Measurements from ENCODE around the gene DNAJB14. TPM values are rescaled to one million over a fixed set of nuclear protein-coding genes. Genes with fewer than 3 reads are reported as not detected.

Gene DNAJB14
- total and polyA plus RNA-seq, 2 donors (not counting 3 experiments of a cell fraction or from before 2014, with no cell fraction given), result 9.2 to 56.7 TPM

DNA sequence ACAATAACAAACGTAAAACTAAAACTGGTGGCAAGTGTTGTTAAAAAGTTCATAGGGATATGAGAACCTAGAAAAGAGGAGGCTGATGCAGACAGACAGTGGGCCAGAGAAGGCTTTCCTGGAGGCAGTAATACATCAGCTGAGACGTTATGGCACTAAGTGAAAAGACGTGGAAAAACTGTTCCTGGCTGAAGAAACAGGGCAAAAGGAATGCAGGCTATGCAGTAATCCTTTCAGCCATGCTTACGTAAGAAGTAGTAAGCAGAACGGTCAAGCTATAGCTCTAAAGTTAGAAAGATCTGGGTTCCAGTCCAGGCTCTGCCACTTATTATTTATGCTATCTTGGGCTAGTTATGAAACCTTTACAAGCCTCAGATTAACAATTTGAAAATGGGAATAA is 58.6 kb downstream of the DNAJB14 start:
- Histone ChIP-seq H3K9me1 (replicated peaks; ENCODE audit: control insufficient read depth, extremely low read depth, insufficient read depth, low read length) (no peaks in the 10 kb centered on the region), H3K27me3 (ENCODE audit: control insufficient read depth in 2 of 2, insufficient read depth in 2 of 2, low read length in 2 of 2) (no peaks in the 10 kb centered on the region), H4K20me1 (replicated peaks; ENCODE audit: control insufficient read depth, extremely low read depth, insufficient read depth, low read length) (no peaks in the 10 kb centered on the region), H3K4me2 (ENCODE audit: insufficient read depth, low read length) (no peak overlapping the region), H3K9me3 (replicated peaks; ENCODE audit: control insufficient read depth, insufficient read depth, low read length) (no peaks in the 10 kb centered on the region), H3K36me3 (ENCODE audit: control insufficient read depth in 2 of 2, extremely low read depth in 1 of 2, insufficient read depth in 2 of 2, low read length in 2 of 2) (peaks cover 0 to 3% of the 10 kb centered on the region in 2 experiments), H3K4me1 (ENCODE audit: control insufficient read depth, extremely low read depth, insufficient read depth, low read length) (peaks cover 7% of the 10 kb centered on the region), H3K4me3 (replicated peaks in 1 of 3; ENCODE audit: insufficient read depth in 1 of 3, low read depth in 1 of 3, low read length in 3 of 3) (no peak overlapping the region), H3K79me2 (ENCODE audit: control insufficient read depth, insufficient read depth, low read length) (peaks cover 36% of the 10 kb centered on the region), H2AFZ (ENCODE audit: low read depth, low read length) (no peak overlapping the region), H3K9ac (replicated peaks; ENCODE audit: extremely low read depth, insufficient read depth, low read length) (no peak overlapping the region), H3K27ac (ENCODE audit: insufficient read depth, low read depth, low read length) (no peak overlapping the region)
- DNase-seq (ENCODE audit: low read depth, low spot score), result no peak
- ChIA-PET POLR2A (no interaction called here), CTCF (no interaction called here)
- TF ChIP-seq POLR2AphosphoS5 (IDR thresholded peaks at IDR 0.05; ENCODE audit: insufficient read depth, low read depth, low read length) (no peak), EZH2 (IDR thresholded peaks at IDR 0.05; ENCODE audit: borderline replicate concordance, low read depth, low read length, severe bottlenecking) (no peak), JUN (IDR thresholded peaks at IDR 0.05; ENCODE audit: borderline replicate concordance, insufficient read depth, insufficient read length, low read depth) (no peak), POLR2A (IDR thresholded peaks at IDR 0.05; ENCODE audit: low read depth, low read length) (no peak), GATA2 (IDR thresholded peaks at IDR 0.05; ENCODE audit: insufficient read depth, insufficient read length, low read depth, low read length) (no peak), FOS (IDR thresholded peaks at IDR 0.05; ENCODE audit: borderline replicate concordance, insufficient read depth, low read length) (no peak), MYC (IDR thresholded peaks at IDR 0.05; ENCODE audit: low read depth, low read length) (no peak)
- TF ChIP-seq, protein P1, sequence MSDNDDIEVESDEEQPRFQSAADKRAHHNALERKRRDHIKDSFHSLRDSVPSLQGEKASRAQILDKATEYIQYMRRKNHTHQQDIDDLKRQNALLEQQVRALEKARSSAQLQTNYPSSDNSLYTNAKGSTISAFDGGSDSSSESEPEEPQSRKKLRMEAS (IDR thresholded peaks at IDR 0.05; ENCODE audit: insufficient read depth, insufficient read length), result no peak
- TF ChIP-seq, protein P2, sequence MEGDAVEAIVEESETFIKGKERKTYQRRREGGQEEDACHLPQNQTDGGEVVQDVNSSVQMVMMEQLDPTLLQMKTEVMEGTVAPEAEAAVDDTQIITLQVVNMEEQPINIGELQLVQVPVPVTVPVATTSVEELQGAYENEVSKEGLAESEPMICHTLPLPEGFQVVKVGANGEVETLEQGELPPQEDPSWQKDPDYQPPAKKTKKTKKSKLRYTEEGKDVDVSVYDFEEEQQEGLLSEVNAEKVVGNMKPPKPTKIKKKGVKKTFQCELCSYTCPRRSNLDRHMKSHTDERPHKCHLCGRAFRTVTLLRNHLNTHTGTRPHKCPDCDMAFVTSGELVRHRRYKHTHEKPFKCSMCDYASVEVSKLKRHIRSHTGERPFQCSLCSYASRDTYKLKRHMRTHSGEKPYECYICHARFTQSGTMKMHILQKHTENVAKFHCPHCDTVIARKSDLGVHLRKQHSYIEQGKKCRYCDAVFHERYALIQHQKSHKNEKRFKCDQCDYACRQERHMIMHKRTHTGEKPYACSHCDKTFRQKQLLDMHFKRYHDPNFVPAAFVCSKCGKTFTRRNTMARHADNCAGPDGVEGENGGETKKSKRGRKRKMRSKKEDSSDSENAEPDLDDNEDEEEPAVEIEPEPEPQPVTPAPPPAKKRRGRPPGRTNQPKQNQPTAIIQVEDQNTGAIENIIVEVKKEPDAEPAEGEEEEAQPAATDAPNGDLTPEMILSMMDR (IDR thresholded peaks at IDR 0.05; ENCODE audit: extremely low read depth in 1 of 2, insufficient read depth in 1 of 2, low read depth in 1 of 2, low read length in 2 of 2), result no peak
- dilution Hi-C loops (cut with MboI; ENCODE audit: extremely low pct_ligation_motif_present, low sequenced_read_pairs), result no loop called here
- FAIRE-seq, result no peak
- BruUV-seq (replicated peaks), result no TSS peak
- intact Hi-C loops (cut with micrococcal nuclease), result no loop called here

Measured in endothelial cell of umbilical vein (primary cell).